ENCODE results near the gene TENT4B. TPM values are rescaled to one million over a fixed set of nuclear protein-coding genes. Genes with fewer than 3 reads are reported as not detected.
"Not testable (repeated sequence)": the region's sequence is repeated elsewhere in the genome, so short reads cannot be mapped to it uniquely, and the experiment has no call there.

TENT4B gene
- polyA plus RNA-seq (ENCODE audit: insufficient read depth in 1 of 5, insufficient read length in 5 of 5, low replicate concordance in 1 of 5), result 10 to 100 TPM; 13.9 to 19.9 (median 17.5) TPM
- long read RNA-seq, donor 1, result 0 reads
- long read RNA-seq, donor 2, result 0 reads
- long read RNA-seq, donor 3, partial matches to known transcripts, result 21 of 21 reads
- long read RNA-seq, donor 3, other reads (novel, unspliced or antisense), result 0 of 21 reads
- long read RNA-seq, donor 4, full-length matches to known transcripts, result 1 of 1 reads
- long read RNA-seq, donor 4, partial matches to known transcripts, result 0 of 1 reads
- long read RNA-seq, donor 4, other reads (novel, unspliced or antisense), result 0 of 1 reads
- long read RNA-seq, donor 5, result 0 reads
- long read RNA-seq, donor 6, result 0 reads
- long read RNA-seq, donor 7, result 0 reads
- long read RNA-seq, donor 8, result 0 reads

DNA sequence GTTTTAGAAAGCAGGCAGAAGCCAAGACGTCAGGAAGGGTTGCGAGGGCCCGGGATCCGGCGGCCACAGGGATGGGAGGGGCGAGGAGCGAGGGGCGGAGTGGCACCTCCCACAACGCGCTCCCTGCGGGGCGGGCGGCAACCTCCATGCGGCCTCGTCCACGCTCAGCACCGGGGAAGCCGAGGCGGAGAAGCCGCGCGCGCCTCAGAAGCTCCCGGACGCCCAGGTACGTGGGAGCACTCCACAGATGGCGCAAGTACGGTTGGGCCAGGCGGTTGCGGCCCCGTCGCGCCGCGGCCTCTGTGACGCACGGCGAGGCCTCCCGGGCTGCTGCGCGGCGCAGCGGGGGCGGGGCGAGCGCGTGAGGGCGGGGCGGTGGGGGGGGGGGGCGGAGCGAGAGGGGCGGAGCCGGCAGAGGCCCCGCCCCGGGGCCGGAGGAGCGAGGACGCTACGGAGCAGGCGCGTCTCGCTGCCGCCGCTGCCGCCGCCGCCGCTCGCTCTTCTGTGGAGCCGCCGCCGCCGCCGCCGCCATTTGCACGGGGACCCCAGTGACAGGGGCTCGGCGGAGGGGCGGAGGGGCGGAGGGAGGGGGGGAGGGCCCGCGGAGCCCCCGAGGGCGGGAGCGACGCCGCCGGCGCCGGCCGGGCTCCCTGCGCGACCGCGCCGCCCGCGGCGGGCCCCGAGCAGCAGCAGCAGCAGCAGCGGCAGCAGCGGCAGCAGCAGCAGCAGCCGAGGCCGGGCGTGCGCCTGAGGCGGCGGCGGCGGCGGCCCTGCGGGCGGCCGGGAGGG is at the start of gene TENT4B:
Gene TENT4B (plus strand): TSS at position 500 of the 789 bp plus-strand sequence. CDS start 316 bp downstream, outside the sequence.
- DNase-seq, result peak; percentile 92 to 96

DNA sequence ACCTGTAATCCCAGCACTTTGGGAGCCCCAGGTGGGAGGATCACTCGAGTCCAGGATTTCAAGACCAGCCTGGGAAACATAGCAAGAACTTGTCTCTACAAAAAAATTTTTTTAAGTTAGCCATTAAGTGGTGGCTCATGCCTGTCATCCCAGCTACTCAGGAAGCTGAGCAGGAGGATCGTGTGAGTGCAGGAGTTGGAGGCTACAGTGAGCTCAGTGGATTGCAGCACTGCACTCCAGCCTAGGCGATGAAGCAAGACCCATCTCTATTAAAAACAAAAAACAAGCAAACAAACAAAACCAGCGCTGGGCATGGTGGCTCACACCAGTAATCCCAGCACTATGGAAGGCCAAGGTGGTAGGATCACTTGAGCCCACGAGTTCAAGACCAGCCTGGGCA is 49.3 kb upstream of the TENT4B start:
- no peak for DNase-seq

DNA sequence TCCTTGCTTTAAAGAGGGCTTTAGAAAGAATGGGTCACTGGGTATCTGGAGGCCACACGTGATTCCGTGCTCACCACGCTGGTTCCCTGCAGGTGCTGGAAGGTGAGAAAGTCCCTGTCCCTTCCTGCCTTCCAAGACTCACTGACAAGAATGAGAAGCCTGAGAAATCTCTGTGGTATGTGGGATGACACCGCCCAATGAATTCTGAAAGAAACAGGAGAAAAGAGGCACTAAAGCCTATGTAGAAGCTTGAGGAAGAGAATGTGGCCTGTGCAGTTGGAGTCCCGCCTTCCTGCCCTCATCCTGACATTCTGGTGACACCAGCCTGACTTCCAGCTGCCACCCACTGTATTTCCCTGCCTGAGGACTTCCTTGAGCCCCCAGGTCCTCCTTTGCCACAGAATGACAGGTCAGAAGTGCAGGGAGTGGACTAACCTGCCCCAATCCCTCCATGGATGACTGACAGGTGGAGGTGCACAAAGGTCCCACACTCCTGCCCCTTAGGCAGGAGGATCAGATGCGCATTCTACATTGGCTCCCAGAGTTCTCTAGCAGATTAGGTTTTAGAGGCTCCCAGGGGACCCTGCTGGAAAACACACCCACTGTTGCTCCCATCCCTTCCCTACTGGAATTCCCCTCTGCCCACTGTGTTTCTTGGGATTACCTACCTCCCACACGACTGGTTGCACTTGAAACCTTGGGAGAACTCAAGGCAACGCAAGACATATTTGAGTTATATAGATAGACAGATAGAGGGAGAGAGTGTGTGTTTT is 38.6 kb upstream of the TENT4B start:
- no peak for DNase-seq

DNA sequence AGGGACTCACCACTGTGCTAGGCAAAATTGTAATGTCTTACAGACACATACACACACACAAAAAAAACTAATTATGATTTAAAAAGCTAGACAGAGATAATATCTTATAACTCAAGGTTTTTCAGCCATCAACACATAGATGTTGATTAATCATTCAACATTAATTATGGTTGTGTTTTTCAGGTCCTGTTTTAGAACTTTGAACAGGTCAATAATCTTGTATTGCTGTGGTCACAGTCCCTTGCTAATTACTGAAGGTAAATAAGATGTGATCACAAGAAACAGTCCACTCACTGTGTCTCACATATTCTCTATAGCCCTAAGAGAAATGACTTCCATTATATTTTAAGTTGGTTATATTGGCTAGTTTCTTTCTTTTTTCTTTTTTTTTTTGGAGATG is 32.4 kb upstream of the TENT4B start:
- no peak for DNase-seq

DNA sequence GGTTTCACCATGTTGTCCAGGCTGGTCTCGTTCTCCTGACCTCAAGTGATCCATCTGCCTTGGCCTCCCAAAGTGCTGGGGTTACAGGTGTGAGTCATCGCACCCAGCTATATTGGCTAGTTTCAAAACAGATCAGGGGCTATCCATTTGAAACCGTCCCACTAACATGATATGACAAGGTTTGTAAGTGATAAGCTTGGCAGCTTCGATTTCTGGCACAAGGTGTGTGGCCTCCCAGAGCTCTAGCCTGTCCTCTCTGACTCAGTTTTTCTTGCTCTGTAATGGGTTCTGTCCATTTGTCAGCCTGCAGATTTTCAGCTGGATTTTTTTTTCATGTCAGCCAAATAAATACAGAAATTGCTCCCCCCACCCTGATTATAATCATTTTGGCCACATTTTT is 31.8 kb upstream of the TENT4B start:
- no peak for DNase-seq

DNA sequence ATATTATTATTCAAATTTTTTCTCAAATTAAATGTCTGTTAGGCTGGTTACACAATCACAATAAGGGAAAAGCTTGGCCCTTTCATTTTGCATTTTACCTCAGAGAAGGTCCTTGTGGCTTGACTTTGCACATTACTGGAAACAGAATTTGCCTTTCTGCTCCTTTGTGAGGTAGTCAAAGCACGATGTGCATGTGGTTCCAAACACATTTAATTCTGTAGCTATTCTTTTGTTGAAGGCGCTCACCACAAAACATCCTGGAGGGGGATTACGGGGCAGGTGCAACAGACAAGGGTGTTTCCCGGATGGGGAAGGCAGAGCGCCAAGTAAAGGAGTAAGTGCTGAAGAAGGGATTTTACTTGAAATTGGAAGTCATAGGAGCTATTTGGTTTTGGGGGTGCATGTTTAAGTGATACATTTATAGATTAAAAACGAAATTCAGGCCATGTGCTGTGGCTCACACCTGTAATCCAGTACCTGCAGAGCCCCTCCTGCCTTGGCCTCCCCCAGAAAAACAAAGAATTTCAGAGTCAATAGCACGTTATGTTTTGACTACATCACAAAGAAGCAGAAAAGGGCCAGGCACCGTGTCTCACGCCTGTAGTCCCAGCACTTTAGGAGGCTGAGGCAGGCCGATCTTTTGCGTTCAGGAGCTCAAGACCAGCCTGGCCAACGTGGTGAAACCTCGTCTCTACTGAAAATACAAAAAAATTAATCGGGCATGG is 31.2 kb upstream of the TENT4B start:
- no peak for DNase-seq

DNA sequence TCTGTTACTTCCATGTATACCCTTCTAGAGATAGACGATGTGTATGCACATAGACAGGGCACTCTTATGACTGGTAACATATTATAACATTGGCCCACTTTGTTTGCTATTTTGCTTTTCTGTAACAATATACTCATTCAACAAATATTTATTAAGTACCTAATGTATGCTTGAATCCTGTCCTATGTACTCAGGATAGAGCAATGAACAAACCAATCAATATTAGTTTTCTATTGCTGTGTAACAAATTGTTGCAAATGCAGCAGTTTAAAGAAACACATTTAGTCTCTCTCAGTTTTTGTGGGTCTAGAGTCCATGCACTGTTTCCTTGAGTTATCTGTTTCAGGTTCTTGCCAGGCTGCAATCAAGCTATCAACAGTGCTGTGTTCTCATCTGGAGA is 29.7 kb upstream of the TENT4B start:
- DNase-seq, result no peak

DNA sequence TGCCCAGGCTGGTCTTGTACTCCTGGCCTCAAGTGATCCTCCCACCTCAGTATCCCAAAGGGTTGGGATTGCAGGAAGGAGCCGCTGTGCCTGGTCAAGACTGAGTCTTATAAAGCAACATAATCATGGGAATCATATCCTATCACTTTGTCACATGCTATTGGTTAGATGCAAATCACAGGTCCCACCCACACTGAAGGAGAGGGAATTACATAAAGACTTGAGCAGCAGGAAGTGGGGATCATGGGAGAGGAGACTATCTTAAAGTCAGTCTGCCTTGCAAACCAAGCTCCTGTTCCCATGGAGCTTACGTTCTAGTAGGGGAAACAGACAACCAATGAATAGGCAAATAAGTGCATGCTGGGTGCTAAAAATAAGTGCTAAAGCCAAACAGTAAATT is 28.3 kb upstream of the TENT4B start:
- DNase-seq, result no peak

DNA sequence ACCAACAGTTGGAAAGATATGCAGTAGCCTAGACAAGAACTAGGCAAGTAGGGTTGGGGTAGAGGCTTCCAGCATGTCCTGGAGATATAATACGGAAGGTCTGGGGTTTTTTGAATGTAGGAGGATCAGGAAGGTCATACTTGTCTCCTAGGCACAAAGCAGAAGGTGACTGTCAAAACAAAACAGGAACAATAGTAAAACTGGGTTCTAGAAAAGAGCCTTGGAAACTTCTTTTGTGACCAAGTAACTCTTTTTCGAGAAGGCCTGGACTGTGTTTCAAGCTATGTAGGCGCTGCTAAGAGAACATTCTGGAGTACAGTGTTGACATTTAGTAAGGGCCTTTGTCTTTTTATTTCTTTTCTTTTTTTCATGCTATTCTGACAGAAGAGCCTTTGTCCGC is 26.9 kb upstream of the TENT4B start:
- DNase-seq, result no peak

DNA sequence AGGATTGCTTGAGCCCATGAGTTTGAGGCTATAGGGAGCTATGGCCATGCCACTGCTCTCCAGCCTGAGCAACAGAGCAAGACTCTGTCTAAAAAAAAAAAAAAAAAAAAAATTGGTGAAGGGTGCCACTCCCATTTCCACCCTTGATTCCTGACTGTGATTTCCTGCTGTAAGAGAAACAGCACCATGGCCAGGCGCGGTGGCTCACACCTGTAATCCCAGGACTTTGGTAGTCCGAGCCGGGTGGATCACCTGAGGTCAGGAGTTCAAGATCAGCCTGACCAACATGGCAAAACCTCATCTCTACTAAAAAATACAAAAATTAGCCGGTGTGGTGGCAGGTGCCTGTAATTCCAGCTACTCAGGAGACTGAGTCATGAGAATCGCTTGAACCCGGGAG is 20.5 kb upstream of the TENT4B start:
- not testable (repeated sequence) for DNase-seq

DNA sequence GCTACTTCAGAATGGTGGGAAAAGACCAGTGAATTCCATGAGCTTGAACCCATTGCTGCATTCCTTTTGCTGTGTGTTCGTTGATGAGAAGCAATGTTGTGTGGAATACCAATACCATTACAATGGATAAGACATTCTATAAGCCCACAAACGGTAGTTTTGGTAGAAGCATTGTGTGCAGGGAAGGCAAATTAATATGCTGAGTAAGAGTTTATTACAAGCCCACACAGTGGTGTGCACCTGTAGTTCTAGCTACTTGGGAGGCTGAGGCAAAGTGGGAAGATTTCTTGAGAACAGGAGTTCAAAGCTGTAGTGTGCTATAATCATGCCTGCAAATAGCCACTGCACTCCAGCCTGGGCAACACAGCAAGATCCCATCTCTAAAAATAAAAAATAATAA is 19.9 kb upstream of the TENT4B start:
- no peak for DNase-seq

DNA sequence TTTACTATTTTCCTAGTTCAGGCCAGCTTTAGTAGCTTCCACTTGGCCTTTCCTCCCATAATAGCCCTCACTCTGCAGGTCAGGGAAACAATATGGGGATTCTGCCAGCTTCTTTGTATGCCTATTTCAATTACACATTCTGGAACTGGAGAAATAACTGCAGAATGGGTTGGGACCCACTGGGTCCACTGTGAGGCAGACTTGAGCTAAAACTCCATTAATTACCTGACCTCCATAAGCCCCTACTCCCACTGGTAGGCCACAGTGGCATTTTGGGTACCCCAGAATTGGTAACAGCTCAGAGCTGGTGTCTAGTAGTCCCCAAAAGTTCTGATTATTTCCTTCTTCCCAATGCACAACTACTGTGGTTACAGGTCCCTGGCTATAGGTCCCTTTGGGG is 16.7 kb upstream of the TENT4B start:
- DNase-seq, result no peak

DNA sequence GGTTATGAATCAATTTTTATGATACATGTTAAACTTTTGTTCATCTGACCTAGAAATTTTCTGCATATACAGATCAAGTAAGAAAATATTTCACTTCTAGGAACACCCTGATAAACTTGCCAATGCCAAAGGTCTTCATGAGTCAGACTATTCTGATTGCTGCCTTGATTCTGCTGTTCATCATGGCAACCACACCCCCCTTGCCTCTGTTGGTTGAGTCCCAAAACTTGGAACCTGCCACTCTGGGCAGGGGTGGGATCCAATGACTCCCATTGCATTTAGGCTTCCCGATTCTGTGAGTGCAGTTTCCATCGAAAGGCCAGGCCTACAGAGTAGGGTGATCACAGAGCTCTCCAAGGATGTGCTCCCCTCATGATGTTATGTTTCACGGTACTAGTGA is 15.8 kb upstream of the TENT4B start:
- no peak for DNase-seq

DNA sequence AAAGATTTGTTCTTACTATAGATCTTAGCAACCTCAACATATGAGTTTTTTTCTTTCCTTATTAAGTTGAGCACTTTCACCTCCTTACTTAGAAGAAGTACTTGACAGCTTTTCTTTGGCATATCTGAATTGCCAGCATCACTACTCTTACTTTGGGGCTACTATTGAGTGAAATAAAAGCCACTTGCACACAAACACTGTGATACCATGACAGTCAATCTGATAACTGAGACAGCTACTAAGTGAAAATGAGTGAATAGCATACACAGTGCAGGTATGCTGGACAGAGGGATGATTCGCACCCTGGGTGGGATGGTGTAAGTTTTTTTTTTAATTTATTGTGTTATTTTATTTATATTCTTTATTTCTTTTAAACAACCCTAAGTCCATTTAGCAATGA is 13.5 kb upstream of the TENT4B start:
- DNase-seq, result no peak

DNA sequence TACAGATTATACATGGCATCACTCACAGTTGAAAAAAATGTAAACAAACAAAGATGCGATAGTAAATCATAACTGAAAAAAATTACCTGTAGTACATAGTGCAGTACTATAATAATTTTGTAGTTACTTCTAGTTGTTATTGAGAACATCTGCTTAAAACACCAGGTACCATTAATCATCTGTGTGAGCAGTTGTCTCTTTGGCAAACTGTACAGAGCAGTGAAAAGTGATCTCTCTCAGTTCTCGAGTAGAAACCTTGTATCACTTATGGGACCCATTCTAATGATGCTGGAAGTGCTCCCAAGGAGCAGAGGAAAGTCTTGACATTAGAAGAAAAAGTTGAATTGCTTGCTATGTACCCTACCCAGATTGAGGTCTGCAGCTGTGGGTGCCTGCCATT is 8.9 kb upstream of the TENT4B start:
- DNase-seq, result no peak

DNA sequence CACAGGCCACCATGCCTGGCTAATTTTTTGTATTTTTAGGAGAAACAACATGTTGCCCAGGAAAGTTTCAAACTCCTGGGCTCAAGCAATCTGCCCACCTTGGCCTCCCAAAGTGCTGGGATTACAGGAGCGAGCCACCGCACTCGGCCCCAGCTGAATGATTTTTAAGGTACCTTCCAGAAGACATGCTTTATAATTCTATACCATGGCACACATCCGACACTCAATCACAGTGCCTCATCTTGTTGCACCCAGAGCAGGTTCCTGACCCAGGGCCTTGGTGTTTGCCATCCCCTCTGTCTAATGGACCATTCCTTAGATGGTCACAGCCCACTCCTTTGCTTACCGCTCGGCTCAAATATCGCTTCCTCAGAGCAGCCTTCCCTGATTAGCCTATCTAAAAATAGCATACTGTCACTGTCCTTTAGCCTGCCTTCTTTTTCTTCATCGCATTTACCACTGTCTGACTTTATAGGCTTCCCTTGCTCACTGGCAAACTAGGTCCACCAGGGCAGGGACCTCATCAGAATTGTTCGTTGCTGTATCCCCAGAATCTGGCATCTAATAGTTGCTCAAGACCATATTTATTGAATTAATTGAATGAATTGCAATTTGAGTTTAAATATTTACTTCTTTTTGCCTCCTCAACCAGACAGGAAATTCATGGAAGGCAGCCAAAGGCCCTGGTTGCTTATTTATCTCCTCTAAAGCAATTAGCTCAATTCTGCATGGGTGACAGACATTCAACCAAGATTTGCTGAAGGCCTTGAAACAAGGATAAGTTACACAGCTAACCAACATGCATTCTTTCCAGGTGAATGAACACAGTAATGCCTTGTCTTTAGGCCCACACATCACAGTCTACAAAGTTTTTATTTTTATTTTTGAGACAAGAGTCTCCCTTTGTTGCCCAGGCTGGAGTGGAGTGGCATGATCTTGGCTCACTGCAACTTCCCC is 6.3 kb upstream of the TENT4B start:
- no peak for DNase-seq

DNA sequence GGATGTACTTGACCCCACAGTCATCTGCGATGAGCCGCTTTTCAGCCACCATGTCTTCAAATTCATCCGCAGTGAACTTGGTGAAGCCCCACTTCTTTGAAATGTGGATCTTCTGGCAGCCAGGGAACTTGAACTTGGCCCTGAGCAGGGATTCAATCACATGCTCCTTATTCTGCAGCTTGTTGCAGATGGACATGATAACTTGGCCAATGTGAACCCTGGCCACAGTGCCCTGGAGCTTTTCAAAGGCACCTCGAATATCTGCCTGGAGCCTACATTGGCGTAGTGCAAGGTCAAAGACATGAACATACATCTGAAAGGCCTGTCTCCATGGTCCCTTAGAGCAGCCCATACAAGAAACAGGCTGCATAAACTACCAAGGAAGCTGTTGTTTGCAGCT is 1.8 kb upstream of the TENT4B start:
- no peak for DNase-seq

DNA sequence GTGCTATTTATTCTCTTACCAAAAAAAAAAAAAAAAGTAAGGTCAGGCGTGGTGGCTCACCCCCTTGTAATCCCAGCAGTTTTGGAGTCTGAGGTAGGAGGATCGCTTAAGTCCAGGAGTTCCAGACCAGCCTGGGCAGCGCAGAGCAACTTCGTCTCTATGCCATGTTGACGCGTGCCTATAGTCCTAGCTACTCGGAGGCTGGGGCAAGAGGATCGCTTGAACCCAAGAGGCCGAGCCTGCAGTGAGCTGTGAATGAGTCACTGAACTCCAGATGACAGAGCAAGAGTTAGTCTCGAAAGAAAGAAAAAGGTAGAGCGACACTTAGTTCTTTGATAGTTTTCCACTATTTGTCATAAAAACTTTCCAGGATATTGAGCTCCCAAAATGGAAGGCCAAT is 1.4 kb upstream of the TENT4B start:
- no peak for DNase-seq

DNA sequence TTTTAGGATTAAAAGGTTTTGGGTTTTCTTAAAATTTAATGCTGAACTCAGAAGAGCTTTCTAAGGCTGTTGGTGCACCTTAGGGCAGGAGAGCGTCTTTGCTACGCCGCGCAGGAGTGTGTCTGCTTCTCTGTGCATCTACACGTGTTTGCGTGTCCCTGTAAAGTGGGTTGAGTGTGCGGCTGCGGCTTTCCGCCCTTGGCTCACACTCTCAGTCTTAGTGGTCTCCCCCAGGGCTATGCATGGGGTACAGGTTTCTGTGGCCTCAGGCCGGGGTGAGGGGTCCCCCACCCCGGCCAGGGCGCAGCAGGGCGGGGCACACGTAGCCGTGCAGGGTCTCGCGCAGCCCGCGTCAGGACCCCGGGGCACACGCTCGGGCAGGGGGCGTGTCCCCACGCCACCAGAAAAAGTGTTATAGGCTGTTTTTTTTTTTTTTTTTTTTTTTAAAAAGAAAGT is 727 bp upstream of the TENT4B start:
- DNase-seq, result no peak

Measured in right lung (tissue), 10 donors.